GM23248 (cell line): Measurements from ENCODE around the gene TOR1B.

ENCODE experiments used
- EZH2 ChIP-seq: fragments of 200-600 bp; sonication (generic); IDR thresholded peaks from 2 replicates; pipeline ENCODE4 v1.6.1; 2018; ENCODE audit warnings: antibody characterized with exemption, mild to moderate bottlenecking; ENCODE audit not compliant: insufficient read depth, poor library complexity, severe bottlenecking
- EZH2phosphoT487 ChIP-seq: fragments of 200-600 bp; sonication (generic); IDR thresholded peaks from 2 replicates; pipeline ENCODE4 v1.6.1; 2018; ENCODE audit warnings: antibody characterized with exemption, moderate library complexity, mild to moderate bottlenecking, low read depth; ENCODE audit not compliant: insufficient read depth

DNA sequence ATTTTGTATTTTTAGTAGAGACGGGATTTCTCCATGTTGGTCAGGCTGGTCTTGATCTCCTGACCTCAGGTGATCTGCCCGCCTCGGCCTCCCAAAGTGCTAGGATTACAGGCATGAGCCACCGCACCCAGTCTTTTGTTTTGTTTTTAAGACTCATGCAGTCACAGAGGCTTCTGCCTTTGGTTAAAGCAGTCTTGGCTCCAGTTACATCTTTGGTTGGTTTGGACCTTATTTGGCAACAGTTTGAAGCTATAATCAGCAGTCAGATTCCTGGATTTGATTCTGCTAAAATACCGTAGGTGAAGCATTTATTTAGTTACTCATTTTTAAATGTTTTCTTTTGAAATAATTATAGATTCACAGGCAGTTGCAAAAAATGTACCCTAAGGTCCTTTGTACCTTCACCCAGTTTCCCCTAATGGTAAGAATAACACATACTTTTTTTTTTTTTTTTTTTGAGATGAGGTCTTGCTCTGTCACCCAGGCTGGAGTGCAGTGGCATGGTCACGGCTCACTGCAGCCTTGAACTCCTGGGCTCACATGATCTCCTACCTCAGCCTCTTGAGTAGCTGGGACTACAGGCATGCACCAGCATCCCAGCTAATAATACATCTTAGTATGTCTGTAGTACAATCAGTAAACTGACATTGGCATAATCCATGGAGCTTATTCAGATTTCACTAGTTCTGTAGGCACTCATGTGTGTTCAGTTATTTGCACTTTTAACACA is 48.0 kb downstream of the TOR1B start:
- TF ChIP-seq EZH2, result no peak
- no peak for TF ChIP-seq EZH2phosphoT487
